ENCODE measurements around the gene PPP3CA.
"Not testable (repeated sequence)": the region's sequence is repeated elsewhere in the genome, so short reads cannot be mapped to it uniquely, and the experiment has no call there.

Gene PPP3CA

DNA sequence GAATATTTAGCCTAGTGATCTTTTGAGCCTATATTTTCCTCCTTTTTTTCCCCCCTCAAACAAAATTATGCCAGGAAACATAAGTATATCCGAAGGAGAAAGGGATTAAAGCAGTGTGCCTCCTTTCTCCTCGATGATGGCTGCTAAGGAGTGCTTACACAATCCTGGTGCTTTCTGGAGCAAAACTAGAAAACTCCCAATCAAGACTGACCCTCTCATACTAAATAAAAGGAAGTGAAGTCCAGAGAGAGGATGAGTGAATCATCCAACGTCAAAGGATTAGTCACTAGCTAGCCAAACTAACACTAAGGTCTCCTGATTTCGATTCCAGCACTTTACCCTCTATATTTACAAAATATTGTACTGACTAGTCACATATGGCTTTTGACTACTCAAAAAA is 146.8 kb downstream of the PPP3CA start:
- no peak for DNase-seq

DNA sequence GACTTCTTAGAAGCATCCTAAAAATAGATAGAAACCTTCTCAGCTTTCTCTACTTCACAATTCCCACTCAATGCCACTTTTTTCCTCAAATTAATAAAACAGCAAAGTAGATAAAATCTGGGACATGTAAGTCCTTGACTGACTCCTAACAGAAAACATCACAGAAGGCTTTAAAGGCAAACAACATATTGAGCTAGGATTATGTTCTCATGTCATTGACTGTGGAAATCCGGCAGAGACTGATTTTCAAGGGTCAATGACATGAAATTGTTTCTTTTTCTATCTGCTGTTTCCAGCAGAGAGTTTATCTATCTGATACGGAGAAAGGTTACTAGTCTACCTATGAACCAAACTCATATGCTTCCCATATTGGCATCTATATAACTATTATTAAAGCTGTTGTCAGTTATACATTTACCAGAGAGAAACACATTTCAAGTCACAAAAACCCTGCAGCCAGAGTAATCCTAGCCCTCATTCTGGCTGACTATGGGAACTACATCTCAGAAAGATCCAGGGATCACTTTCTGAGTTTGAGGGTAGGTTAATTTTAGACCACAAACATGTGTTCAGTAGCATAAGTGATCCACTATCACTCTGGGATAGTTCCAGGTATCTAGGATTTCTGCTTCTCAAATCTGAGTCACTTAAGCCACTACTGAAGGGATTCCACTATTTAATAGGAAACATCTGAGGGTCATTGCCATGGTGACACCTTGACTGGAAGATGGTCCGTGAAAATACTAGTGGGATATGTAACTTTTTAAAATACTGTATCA is 147.6 kb downstream of the PPP3CA start:
- DNase-seq, result no peak

DNA sequence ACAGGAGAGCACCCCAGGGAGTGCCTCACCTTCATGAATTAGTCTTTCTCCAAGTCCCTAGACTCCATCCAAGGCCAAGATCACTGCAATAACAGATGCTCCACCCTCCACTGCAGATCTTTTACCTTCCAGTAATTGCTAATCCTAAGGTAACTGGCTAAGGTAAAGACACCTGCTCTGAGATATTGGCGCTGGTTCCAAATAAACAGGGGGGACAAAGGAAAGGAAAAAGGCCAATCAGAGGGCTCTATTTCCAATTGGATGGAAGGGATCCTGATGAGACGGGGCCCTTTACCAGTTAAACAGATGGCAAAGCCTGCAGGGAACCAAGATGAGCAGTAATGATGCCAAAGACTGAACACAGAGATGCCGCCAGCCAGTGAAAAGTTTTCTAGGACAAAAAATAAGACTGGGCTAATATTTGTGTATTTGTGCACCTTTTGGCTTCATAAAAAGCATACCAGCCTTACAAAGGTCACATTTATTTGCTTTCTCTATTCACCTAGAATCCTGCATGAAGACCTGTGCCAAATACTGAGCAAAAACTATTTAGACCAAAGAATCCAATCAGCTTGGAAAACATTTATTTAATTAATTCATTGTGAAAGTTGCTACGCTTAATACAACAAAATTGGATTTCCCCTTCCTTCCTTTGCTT is 148.5 kb downstream of the PPP3CA start:
- no peak for DNase-seq

DNA sequence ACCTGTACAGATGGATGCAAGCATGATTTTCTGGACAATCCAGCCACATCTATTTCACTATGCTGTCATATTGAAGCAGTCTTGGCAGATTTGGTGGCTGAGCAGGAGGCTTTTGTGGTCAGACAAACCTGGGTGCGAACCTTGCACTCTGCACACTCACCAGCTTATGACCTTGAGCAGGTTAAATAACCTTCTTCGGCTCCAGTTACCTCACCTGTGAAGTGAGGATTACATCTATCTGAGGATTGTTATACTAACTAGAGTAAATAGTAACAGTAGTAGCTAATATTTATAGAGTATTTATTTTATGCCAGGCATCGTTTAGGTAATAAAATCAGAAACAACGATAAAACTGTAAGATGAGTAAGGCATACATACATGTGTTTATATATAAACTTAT is 150.0 kb downstream of the PPP3CA start:
- DNase-seq, result no peak

DNA sequence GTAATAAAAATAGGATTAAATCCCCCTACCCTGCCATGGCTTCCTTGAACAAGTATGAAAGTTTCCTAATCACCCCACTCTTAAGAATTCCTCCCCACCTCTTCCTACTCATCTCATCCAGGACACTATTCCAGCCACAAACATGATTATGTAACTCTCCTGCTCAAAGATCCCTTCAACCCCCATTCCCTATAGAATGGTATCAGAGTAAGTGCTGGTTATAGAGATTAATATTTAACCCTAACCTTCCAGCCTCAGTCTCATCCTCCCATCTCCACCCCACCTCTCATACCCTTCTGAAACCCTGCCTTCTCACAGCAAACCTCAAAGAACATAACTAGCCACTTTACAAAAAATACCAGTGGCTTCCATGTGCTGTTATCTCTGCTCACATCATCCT is 155.1 kb downstream of the PPP3CA start:
- no peak for DNase-seq

DNA sequence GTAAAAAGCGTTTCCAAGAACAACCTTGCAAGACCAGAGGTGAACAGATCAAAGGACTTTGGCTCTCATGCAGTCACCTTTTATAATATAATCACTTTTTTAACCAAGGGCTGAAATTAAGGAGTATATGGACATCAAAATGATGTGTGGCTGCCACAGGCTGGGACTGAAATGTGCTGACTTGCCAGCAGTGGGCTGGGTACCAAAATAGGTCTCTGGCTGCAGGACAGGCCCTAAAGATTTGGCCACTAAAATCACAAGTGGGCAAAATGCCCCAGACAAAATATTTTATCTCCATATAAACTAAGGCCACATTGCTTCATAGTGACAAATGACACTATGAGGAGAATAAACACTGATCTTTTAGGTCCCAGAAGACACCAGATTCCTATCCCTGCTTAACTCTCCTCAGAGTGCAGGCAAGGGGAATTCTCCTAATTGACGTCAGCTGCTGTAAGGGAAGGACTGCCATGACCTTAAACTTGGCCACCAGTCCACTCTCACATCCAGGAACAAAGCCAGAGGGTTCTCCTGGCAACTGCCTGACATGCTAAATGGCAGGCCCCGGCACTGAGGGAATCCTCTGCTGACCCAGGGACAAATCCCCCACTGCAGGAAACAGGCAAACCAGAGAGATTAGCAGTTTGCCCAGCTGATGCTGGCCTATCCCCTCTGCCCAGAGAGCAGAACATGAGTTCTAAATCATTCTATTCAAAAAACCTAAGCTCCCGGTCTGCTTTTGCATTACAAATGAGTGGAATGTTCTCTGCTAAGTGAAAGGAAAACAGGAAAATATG is 155.8 kb downstream of the PPP3CA start:
- DNase-seq, result no peak

DNA sequence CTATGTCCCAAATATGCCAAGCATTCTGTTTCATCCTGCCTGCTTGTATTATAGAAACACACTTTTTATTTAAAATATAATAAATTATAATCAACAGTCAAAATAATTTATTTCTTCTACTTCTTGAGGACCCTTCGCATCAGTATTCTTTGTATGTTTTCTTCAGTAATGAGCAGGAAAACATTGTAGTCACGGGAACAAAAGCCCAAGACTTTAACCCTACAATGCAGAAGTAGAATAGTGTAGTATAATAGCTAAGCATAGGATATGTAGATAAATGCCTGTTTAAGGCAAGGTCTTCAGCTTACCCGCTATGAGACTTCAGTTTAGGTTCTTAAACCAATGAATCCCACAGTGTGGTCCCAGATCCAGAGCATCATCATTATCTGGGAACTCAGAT is 156.6 kb downstream of the PPP3CA start:
- DNase-seq, result no peak

DNA sequence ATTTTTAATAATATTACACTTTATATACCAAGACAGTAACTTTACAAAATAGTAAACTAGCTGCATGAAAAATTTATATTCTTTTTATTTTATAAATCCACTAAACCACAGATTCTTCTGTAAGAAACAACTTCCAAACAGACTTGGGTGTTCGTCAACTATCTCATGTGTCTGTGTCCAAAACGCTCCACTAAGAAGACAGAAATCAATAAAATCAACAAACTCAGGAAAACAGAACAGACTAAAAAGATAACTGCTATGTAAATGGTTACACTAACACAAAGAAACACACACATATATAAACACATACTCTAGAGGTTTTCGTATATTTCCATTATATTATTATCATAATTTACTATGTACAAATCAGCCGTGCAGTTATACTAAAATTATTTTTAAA is 158.4 kb downstream of the PPP3CA start:
- no peak for DNase-seq

DNA sequence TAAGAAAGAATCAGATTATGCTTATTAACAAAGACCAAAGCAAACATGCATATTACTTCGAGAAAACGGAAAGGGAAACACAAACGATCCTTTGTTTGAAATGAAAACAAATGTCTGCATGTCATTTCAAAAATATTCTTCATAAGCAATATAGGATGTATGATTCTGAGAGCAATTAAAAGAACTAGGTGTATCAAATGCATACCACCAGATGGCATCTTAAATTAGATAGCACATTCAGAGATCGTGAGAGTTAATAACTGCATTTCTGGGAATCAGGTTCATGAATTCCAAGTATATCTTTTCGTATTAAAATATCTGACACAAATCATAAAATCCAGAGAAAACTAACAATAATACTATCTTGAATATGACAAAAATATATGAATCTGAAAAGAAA is 159.5 kb downstream of the PPP3CA start:
- no peak for DNase-seq

DNA sequence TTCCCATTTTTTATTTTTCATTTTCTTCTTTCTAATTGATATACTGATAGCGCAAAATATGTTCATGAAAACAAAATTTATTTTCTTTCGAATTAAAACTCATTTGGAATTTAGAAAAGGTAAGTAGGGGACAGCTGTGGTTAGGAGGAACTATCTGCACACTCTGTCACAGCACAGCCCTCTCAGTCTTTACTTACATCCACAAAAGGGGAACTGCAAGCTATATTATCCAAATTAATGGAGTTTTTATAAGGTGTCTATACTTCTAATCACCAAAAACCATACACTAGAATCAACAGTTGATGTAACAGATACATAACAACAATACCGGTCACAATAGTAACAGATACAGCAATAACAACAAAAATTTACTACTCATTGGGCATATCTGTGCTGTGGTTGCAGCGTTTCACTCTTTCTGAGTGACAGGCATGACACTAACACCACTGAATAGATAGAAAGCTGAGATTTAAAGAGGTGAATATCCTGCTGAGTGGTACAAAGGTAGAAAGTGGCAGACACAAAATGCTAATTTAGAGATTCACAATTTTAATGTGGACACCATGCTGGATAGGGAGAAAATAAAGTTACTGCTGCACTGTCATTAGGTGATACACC is 160.7 kb downstream of the PPP3CA start:
- DNase-seq, result no peak

DNA sequence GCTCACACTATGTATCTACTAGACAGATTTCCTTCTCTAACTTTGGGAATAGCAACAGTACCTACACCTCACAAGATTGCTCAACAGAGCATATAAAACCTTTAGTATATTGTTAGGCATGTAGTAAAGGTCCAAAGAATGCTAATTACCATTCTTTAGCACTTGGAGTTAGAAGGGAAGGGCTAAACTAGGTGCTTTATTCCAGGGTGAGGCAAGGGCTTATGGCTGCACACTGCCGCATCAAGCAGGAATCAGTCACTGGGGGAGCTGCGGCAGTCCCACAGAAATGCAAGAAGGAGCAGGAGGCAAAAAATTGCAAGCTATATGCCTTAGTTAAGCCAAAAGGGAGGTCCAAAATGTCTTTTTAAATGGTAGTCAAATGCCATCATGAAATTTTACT is 162.7 kb downstream of the PPP3CA start:
- DNase-seq, result no peak

DNA sequence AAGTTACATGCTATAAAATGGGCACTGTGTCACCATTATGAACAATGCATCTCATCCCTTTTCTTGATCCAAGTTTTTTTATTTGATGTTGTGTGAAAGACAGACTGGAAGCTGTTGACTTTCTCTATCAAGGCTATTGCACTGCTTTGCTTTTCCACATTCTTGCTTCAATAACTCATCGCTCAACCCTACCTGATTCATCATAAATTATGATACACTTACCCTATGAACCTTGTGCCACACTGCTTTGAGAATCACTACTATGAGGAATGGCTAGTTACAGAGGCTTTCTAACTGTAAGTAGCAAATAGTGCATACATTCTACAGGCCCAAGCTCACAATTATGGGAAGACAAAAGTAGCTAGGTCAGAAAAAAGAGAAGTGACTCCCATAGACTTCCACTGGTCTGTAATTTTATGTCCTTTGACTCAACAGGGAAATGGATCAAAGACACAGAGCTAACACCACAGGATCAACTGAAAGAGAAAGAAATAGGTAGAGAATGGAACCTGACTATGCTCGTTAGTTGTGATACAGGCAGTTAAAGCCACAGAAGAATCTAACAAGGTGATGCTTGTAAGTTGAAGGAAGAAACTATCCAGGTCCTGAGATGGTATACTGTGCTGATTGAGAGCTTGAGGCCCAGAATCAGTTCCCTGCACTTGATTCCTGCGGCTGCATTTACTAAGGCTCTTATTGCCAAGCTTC is 163.5 kb downstream of the PPP3CA start:
- no peak for DNase-seq

DNA sequence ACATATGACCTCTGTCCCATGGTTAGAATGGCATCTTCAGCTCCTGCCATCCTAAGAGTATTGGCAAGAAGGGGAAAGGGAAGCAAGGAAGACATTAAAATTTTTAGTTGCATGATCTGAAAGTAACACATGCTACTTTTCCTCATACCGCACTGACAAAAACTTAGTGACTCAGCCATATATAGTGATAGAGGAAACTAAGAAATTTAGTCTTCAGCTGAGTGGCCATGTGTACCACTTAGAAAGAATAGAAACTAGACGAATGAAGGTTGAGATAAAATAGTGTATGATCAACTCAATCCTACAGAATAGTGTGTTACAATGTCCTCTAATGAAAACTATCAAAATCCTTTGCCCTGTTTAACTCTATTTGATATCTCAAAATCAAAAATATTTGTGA is 164.1 kb downstream of the PPP3CA start:
- DNase-seq, result no peak

DNA sequence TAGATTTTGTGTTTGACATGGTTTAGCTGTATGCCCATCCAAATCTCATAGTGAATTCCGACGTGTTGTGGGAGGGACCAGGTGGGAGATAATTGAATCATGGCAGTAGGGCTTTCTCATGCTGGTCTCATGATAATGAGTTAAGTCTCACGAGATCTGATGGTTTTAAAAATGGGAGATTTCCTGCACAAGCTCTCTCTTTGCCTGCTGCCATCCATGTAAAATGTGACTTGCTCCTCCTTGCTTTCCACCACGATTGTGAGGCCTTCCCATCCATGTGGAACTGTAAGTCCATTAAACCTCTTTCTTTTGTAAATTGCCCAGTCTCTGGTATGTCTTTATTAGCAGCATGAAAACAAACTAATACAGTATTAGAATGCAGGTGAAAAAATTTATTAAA is 164.6 kb downstream of the PPP3CA start:
- DNase-seq, result not testable (repeated sequence)

DNA sequence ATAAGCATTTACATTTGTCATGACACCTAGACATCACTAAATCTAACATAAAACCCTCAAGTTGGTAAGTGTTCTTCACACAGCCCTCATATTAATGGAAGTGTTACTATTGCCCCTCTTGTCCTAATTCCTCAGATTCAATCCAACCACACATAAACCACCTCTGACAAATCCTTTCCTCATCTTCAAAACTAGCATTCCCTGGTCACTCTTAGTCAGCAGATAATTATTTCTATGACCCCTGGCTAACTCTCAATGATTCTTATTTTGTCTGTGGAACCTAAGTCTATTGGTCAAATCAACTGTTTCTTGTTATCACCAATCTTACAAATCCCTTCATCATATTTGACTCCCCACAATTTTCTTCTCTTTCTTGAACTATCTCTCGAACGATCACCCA is 168.6 kb downstream of the PPP3CA start:
- DNase-seq, result no peak

DNA sequence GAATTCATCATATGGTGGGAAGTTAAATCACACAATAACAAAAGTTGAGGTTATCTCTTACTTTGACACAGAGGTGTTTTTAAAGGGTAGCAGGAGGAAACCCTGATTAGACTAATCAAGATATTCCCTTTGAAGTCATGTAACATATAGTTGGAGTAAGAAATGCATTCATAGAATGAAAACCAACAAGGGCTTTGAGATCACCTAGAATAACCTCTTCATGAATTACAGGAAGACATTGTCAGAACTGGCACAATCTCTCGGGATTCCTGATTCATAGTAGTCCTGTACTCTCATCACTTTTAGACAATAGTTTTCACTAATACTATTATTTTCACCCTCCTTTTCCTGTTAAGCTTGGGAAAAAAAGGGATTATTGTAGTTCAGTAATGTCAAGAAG is 170.2 kb downstream of the PPP3CA start:
- DNase-seq, result no peak

DNA sequence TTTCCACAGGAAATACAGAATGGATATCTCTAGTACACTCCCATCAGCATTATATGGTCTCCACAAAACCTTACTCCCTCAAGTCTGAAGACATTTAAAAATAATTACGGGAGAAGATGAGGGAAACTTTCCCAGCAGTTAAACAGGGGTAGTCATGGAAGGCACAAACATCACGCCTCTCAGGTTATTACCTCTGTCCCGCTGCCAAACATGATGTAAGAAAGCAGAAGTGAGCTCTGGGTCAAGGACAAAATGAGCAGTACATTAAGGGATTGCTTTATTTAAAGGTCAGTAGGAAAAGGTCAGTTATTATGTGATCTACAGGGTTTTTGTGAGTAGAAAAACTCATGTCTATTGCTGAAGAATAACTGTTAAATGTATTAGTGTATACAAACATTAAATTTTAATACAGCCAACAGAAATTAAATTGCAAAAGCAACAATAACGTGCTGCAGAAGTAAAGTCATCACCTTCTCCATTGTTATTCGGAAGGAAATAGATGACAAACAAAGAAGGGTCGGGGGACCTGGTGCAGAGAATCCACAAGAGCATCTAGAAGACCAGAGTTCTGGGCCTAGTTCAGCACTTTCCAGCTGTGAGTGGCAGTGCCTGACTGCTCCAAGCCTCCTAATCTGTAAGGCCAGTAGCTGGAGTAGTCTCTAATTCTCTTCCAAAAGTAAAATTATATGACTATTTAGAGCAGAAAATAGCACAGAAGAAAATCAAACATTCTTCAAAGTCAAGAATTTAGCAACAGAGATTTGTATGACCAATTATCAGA is 171.2 kb downstream of the PPP3CA start:
- no peak for DNase-seq

DNA sequence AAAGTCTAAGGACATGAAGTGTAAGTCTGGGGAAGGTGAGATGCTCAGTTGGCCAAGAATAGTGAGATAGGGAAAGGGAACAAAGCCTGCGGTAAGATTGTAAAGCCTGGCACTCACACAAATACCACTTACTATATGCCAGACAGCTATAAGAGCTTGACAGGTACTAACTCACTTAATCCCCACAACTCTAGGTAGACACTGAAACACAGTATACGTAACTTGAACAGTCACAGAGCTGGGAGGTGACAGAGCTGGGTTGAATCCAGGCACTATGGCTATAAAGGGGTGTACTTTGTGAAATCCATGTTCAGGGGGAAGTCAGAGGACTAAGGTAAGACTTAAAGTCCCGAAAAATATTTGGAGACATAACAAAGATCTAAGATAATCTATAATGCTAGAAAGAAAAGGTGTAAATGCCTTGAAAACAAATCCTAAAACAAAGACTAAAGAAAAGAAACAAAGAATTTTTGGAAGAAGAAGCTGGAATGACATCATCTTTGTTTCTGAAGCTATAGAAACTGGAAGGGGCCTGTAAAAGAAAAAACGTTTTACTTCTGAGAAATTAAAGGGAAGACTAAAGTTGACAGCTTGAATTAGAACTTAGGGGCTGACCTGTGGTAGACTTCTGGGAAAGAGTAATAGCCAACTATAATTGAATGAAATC is 172.5 kb downstream of the PPP3CA start:
- no peak for DNase-seq

DNA sequence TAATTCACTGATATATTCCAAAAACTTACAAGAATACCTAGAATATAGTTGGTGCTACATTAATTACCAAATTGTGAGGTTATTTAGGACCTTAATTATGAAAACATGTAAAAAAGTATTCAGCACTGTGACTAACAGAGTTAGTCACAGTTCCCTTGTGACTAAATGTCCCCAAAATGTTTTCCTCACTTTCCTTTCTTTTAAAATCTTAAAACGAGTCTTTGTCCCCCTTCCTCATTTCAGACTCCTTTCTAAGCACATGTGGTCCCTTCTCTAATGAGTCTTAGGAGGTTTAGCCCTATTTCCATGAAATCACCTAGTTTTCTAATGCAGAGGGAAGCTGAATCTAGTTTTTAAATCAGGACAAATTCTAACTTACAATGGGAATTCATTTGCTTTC is 175.0 kb downstream of the PPP3CA start:
- DNase-seq, result no peak

DNA sequence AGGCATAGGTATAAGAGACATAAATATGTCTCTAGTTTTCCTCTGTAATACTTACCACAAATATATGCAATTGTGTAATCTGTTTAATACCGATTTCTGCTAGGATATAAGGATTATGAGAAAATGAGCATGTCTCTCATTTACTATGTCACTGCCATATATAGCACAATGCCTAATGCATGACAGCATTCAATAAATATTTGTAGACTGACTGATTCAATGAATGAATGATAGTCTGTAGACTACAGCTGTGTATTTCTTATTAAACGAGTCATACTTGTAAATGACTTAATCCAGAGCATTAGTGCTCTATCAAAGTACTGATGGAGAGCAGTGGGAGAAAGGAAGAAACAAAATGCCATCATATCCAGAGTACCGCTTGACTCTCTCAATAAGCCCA is 175.6 kb downstream of the PPP3CA start:
- DNase-seq, result no peak

Measured in T1000 (cell line).